ENCODE measurements around the gene ABHD6. TPM values are rescaled to one million over a fixed set of nuclear protein-coding genes. Genes with fewer than 3 reads are reported as not detected.
"Not testable (repeated sequence)": the region's sequence is repeated elsewhere in the genome, so short reads cannot be mapped to it uniquely, and the experiment has no call there.

The ABHD6 gene
- total RNA-seq, 1 donor from 2014 or later, result 4.1 TPM

DNA sequence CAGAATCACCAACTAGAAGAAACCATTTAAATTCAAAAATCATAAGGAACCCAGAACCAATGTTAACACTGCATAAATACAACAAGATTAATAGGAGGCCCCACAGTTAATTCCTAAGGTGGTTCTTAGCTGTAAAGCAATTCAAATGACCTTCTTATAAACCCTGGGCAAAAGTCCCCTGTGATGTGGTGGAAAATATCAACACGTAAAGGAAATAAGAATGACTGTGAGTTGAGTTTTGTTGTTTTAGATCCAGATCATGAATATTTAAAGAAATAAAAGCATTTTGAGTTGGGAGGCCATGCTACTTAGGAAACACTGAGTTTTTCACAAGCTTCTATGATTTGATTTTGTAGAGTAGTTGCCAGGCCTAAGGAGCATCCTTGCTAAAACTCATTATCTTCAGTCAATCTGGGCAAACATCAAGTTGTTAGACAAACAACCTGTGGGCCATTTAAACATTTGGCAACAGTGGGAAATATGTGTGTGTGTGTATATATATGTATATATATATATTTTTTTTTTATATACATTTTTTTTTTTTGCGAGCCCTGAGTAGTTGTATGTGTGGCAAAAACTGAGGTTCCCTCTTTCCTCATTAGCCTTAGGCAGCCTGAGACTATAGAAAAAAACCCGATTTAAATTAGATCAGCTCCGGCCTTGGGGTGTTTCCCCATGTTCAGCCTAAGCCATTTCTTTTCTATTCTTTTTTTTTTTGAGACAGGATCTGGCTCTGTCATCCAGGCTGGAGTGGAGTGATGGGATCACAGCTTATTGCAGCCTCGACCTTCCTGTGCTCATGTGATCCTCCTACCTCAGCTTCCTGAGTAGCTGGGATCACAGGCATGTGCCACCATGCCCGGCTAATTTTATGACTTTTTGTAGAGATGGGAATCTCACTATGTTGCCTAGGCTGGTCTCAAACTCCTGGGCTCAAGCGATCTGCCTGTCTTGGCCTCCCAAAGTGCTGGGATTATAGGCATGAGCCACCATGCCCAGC, 87.1 kb downstream of the ABHD6 start:
- no peak for ATAC-seq

DNA sequence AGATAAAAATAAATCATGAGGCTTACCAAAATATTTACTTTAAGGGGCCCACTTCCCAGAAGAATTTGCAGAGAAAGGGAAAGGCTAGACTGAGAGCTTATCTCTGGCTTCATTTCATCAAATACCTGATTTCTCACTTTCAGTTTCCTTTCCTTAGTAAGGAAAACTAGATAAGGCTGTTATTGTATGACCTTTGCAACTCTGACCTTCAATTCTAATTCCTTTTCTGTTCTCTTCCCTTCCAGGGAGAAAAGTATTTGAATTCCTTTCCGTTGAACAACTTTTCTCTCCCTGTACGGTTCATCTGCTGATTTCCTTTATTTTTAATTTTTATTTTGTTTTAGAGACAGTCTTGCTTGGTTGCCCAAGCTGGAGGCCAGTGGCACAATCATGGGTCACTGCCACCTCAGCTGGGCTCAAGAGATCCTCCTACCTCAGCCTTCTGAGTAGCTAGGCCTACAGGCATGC, 88.0 kb downstream of the ABHD6 start:
- ATAC-seq, result no peak

DNA sequence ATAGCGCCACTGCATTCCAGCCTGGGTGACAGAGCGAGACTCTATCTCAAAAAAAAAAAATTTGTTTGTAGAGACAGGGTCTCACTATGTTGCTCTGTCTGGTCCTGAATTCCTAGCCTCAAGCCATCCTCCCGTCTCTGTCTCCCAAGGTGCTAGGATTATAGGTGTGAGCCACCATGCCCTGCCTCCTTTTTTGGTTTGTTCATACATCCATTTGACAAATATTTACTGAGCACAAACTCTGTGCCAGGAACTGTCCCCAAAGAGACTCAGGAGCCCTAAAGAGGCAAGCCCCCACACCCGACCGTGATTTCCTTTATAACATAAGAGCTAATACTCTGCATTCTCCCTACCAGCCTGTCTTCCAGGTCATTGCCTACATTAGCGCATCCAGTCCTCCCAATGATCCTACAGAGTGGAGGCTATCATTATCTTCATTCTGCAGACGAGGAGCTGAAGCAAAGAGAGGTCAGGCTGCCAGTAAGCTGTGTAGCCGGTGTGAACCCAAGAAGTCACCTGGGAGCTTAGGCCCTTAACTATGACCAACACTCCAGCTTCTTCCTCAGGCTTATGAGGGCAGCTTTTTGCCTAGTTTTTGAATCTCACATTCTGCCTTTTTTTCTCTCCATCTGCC, 88.8 kb downstream of the ABHD6 start:
- no peak for ATAC-seq

DNA sequence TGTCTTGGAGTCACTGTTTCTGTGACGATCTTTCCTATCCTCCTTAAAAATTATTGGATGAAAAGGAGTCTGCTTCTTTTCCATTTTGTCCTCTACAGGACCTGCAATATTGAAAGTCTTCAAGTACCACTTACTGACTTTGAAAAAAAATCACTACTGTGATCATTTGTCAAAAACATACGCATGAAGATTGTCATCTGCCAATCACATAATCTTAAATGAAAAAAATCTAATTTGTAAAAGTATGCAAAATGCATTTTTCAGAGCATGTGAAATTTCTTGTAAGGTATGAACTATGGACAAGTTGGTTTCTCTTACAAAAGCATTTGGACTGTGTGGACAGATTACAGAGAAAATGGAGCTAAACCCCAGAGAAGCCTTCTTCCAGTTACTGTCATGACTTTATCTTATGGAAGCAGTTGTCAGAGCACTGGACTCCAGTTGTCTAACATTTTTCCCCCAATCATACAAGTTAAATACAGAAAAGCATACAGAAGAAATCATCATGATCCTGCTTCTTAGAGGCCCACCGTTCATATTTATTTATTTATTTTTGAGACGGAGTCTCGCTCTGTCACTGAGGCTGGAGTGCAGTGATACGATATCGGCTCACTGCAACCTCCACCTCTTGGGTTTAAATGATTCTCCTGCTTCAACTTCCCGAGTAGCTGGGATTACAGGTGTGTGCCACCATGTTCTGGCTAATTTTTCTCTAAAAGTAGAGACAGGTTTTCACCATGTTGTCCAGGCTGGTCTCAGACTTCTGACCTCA, 91.7 kb downstream of the ABHD6 start:
- no peak for ATAC-seq

GRCh38 chr3:58329922-58330413, 92.4 kb downstream of the ABHD6 start:
- no peak for ATAC-seq

GRCh38 chr3:58331593-58332152, 94.1 kb downstream of the ABHD6 start:
- ATAC-seq, result no peak

DNA sequence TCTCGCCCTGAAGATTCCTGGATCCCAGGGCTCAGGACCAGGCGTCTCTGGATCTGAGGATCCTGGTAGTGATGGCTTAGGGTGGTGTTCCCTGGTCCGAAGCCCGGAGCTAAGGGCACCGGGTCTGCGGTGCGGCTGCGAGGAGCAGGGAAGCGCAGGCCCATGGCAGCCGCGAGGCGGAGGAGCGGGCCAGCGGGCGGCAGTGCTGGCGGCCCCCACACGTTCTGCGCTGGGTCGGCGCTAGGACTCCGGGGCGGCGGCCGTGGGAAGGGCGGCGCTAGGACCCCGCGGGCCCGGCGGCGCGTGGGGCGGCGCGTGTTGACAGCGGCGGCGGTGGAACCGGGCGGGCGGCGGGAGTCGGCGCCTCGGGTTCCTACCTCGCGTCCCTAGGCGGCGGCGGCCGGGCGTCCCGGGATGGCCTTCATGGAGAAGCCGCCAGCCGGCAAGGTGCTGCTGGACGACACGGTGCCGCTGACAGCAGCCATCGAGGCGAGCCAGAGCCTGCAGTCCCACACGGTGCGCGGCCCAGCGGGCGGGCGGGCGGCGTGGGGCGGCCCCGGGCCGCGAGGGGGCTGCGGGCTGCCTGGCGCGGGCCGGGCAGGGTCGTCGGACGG, 95.1 kb downstream of the ABHD6 start, which contains the start of gene PXK:
PXK (plus strand) TSS at position 318 of the 614 bp plus-strand sequence; CDS start at position 415, 97 bp downstream.
- ATAC-seq, result peak; percentile 87

DNA sequence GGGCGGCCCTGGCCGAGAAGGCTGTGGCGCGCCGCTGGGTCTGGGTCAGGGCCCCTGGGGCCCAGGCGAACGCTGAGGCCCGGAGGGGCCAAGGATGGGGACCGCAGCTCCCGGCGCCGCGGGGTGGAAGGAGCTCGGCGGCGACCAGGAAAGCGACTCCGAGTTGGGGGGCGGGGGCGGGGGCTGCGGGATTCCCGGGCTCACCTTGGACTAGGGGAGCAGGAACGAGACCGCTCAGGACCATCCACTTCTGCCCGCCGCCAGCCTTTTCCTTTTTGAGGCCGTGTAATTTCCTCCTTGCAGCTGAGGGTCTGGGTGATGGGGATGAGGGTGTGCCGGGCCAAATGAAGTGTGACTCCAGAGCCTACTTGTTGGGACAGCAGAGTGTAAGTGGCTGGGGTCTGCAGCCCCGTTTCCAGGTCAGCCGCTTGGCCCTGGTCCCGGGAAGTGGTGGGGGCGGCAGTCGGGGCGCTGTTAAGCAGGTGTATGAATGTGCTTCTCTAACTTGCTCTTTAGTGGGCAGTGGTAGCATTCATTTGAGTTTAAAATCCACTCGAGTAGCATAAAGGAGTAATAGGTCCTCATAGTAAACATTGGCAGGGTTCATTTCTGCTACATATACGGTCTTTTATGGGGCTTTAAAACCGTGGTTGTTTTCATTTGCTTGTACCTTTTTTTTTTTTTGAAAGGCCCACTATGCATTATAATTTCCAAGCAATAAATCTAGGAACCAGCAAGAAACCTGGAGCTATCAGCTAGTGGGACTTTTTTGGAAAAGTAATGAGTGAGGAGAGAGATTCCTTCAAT, 95.8 kb downstream of the ABHD6 start:
- peak; percentile 20 for ATAC-seq

DNA sequence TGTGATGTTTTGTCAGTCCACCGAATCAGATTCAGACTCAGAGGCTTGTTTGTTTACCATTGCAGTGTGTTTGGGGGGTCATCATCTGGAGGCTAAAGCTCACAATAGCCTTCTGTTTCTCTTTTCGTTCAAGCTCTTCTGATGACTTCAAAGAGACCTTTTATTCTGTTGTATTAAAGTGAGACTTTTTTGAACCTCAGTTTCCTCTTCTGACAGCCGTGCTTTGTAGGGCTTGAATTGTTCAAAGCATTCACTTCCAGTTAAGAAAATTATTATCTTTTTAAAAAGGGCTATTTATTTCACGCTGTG, 96.4 kb downstream of the ABHD6 start:
- ATAC-seq, result no peak

DNA sequence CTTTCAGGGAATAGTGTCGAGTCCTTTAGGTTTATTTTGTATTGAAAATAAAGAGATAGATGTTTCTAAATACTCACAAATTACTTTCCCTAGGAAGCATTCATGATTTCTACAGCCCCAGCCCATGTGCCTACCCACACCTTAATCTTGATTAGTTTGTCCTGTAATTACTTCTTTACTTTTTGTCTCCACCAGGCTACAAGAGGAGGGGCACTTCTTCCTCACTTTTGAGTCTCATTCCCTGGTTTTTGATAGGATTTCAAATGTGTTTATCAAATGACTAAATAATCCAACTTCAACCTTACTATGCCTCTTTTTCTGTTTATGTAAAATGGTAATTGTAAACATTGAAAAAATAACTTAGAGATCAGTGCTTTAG, 96.9 kb downstream of the ABHD6 start:
- ATAC-seq, result no peak

DNA sequence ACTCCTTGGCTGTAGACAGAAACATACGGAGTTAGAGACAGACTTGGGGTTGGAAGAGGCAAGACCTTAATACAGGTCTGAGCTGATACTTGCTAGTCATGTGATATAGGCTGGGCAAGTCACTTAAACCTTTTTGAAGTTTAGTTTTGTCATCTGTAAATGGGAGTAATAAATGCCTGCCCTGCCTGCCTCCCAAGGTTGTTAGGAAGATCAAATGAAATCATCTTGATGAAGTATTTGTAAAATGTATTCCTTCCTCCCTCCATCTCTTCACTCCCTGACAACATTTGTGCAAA, 98.0 kb downstream of the ABHD6 start:
- ATAC-seq, result peak; percentile 60

- ATAC-seq, result no peak
Measured at GRCh38 chr3:58336135-58336882, 98.7 kb downstream of the ABHD6 start.

- ATAC-seq, result no peak
Measured at GRCh38 chr3:58337190-58337589, 99.6 kb downstream of the ABHD6 start.

DNA sequence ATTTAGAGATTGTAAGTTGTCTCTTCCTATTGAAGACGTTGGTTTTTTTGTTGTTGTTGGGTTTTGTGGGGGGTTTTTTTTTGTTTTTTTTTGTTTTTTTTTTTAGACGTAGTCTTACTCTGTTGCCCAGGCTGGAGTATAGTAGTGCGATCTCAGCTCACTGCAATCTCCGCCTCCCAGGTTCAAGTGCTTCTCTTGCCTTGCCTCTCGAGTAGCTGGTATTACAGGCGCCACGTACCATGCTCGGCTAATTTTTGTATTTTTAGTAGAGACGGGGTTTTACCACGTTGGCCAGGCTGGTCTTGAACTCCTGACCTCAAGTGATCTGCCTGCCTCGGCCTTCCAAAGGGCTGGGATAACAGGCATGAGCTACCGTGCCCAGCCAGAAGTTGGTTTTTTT, 101.6 kb downstream of the ABHD6 start:
- not testable (repeated sequence) for ATAC-seq

DNA sequence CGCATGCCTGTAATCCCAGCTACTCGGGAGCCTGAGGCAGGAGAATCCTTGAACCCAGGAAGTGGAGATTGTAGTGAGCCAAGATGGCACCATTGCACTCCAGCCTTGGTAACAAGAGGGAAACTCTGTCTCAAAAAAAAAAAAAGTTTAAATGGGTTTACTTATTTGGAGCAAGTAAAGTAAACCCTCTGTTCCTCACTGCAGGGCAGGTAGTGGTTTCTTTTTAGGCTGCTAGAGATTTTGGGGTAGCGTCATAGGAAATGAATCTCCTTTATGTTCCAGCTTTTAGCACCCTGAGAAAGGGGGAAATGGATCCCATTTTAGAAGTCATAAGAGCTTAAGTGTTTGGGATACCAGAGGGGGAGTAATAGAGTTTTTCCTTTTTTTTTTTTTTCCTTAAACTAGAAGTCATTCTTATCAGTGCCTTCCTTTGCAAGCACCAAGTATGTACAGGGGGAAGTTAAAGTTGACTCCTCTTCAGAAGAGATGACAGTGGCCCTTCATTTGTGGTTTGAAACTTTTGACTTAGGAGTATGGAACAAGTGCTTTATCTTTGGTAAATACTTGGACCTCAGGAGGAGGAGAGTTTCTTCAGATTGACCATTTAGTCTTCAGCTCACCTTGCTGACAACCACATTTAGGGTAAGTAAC, 103.1 kb downstream of the ABHD6 start:
- ATAC-seq, result no peak

DNA sequence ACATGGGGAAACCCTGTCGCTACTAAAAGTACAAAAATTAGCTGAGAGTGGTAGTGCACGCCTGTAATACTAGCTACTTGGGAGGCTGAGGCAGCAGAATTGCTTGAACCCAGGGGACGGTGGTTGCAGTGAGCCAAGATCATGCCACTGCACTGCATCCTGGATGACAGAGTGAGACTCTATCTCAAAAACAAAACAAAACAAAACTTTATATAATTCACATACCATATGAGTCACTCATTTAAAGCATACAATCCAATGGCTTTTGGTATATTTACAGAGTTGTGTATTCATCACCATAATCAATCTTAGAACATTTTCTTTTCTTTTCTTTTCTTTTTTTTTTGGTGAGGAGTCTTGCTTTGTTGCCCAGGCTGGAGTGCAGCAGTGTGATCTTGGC, 103.8 kb downstream of the ABHD6 start:
- ATAC-seq, result no peak

GRCh38 chr3:58342676-58343075, 105.1 kb downstream of the ABHD6 start:
- no peak for ATAC-seq
